NCI-H146 (cell line): ENCODE measurements around the gene RAE1.
A peak's percentile ranks its signal among the peaks of the same experiment; 100 is the strongest.

Experiments used
- DNase-seq: peaks from one replicate; lab custom pipeline; 2025; lab: John Stamatoyannopoulos, UW

Gene RAE1

DNA sequence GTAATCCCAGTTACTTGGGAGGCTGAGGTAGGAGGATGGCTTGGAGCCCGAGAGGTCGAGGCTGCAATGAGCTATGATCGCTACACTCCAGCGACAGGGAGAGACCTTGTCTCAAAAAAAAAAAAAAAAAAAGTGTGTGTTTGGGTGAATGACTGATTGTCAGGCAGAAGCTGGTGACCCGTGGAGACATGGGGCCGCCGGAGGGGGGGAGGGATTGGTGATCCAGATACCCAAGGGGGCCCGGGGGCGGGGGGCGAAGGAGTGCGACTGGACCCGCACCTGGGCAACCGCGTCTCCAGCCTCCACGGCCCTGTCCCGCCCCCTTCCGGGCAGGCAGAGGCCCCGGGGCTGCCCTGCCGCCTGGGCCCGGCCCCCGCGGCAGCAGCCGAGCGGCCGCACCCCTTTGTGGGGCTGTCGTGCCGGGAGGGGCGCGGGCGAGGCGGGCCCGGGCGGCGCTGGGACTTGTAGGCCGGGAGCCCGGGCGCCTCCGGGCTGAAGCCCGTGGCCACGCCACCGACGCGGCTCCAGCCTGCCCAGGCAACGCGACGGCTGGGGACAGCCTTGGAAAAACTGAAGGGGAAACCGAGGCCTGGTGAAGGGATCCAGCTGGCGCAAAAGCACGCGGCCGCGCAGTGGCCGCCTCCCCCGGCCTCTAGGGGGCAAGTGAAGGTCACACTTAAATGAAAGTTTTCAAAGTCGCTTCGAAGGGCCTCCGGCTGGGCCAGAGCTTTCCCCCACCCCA, 38.1 kb downstream of the RAE1 start:
- peak; percentile 91 for DNase-seq

DNA sequence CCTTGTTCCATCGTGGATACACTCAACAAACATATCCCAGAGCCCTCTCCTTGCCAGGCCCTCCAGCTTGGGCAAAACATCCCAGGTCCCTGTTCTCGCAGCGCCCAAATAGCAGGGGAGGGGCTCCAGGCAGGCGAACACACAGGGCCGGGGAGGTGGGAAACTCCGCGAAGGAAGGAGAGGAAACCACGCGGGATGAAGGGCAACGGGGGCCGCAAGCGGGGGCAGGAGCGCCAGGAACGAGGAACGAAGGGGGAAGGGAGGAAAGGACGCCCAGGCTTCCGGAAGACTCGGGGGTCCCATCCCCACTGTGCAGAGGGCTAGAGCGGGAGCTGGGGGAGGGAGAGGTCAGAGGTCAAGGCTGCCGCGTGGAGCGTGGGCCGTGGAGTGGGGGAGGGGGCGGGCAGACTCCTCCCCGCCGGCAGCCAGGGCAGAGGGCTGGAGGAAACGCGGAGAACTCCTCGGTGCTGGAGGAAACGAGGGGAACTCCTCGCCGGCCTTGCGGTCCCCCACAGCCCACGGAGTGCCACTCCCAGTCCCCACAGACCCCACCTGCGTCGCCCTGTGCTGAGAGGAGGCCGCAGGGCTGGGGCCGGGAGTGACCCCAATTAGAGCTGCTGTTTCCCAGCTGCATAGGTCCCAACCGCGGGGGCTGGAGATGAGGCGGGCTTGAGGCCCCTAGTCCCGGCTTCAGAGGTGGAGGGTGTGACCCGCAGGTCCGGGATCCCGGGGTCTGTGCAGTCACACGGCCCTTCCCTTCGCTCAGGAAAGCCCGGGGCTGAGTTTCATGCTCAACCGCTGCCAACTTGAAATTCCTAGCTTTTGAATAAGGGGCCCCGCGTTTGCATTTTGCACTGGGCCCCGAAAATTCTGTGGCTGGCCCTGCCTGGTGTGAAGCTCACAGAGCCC, 38.9 kb downstream of the RAE1 start:
- DNase-seq: no peak

DNA sequence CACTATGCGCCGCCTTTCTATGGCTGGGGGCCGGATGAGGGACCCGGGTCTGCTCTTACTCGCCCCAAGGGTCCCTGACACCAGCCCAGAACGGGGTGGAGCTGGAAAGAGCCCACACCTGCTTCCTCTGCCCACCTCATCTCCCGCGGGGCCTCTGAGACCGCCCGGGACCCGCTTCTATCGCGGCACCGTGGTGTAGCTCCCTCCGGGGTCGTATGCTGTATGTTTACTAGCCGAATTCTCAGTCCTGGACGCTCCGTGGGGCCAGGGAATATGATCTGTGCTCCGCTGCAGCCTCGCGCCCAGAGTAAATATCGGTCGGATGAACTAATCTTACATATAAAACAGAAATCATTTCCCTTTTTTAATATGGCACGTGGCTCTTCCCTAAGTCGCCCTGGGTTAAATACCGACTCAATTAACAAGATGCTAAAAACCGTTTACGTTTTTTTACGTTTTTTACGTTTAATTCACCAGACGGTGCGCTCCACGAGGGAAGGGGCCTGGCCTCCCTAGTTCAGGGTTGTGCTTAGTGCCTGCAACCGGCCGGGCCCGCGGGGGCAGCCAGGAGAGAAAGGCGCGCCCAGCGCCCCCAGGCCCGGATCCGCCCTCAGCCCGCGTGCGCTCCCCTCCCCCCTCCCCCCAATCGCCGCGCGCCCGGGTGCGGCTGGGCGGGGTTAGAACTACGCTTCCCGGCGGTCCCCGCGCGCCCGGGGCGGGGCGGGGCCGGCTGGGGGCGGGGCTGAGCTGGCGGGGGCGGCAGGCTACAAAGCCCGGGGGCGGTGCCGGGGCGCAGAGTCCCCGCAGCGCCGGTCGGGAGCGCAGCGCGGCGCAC, 39.8 kb downstream of the RAE1 start, which contains the start of gene RBM38:
Gene RBM38 (plus strand): TSS at position 793 of the 835 bp plus-strand sequence. CDS start 186 bp downstream, outside the sequence.
- peak; percentile 75 for DNase-seq

DNA sequence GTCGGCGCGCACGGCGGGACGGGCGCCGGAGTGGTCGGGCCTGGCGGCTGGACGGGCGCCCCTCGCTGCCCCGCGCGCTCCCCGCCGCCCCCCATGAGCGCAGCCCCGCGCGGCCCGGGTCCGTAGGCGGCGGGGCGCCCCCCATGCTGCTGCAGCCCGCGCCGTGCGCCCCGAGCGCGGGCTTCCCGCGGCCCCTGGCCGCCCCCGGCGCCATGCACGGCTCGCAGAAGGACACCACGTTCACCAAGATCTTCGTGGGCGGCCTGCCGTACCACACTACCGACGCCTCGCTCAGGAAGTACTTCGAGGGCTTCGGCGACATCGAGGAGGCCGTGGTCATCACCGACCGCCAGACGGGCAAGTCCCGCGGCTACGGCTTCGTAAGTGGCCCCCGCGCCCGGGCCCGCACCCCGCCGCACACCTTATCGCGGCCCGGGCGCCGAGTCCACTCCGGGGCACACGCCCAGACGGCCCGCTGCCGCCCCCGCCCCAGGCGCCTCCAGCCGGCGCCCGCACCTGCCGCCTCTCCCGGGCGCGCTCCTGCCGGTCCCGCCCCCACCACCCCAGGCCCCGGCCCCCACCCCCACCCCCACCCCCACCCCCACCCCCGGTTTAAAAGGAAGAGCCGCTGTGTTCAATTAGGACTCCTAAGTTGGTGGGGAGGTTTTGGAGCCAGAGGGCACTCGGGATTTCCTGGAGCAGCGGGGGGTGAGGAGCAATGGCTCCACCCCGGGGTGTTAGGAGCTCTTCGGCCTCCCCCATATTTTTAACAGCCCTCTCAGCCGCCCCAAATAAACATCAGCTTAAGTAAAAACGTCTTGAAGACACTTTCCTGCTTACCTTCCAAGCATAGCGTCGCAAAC, 40.6 kb downstream of the RAE1 start:
- DNase-seq: peak; percentile 64

DNA sequence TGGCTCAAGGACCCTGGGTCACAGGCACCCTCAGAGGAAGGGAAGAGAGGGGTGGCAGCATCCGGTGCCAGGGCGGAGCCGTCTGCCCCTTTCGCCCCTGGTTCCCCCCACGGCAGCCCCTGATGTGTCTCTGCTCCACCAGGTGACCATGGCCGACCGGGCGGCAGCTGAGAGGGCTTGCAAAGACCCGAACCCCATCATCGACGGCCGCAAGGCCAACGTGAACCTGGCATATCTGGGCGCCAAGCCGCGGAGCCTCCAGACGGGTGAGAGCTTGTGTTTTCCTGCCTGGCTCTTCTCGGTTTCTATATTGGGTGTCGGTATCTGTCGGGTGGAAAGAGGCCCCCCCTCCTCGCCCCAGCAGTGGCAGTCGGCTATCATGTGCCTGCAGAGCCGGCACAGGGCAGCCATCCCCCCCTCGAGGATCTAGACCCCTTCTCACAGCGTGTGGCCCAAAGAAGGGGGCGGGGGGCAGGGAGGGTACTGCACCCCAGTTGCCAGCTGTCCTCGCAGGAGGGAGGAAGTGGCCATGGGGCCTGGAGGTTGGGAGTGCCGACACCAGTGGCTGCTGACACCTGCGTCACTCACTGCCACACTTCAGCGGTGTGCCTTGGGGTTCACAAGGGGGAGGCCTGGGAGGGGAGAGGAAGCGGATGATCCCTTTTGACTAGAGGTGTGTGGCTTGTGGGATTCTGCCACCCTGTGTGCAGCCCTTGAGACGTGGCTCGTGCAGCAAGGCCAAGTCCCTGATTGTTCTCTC, 41.6 kb downstream of the RAE1 start:
- DNase-seq: no peak

DNA sequence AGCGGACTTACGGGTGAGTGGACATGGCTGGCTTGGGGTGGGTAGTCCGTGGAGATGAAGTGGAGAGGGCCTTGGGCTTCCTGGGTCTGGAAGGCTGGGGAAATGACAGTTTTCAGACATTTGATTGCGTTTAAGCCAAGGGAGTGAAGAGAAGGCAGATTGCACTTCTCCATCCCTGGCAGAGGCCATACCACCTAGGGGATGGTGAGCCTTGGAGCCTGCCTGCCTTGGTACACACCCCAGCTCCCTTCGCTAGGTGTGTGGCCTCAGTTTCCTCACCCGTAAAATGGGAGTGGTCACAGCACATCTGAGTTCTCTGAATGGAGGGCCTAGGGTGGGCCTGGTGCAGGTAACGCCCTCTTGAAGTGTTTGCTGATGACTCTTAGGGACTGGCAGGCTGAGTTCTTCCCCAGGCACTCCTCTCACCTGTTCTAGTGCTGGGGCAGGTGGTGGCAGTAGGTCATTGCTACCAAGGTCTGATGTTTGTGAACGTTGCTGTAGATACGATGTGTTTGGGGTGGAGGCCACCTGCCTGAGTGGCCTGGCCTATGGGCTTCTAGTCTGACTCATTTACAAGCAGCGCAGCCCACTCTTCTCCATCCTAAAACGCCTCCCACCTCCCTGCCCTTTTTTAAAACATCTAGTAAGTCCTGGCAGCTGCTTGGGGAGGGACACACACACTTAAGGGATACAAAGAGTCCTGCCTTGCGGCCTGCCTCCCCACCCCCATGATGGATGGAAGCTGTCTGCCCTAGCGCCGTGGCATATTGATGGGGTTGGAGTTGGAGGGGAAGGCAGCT, 42.5 kb downstream of the RAE1 start:
- peak; percentile 38 for DNase-seq

DNA sequence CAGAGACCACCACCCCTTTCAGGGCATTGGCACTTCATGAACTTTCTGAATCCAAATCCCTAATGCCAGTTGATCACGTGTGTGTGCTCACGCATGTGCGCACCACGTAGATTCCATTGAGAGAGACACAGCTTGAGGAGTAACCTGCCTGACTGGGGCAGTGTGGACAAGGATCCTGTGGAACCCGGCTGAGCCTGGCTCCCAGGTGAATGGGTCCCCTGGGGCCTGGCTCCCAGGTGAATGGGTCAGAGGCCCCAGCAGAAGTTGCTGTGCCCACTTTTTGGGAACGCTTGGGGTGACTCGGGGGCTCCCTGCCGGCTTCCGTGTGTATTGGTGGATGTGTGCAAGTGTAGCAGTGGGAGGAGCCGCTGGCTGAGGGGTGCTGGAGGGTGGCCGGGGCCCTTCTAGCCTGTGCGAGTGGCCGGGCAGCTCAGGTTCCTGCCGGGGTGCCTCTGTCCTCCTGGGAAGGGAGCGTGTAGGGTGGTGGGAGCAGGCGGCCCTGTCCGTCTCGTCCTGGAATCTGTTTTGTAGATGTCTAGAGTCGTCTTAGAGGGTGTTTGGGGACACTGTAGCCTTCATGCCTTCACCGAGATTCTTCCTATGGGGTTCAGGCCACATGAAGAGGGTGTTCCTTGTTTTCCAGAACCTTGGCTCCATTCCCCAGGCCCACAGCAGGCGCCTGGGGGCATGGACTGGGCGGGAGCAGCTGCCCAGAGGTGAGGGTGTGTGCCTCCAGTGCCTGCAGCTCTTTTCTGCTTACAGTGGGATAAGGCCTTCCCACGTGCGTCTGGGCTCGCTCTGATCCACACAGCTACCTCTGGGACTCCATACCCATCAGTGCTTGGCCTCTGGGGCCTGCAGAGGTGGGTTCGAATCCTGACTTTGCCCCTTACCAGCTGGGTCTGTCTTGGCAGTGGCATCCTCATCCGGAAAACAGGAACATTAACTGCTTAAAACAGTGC, 43.3 kb downstream of the RAE1 start:
- DNase-seq: no peak

DNA sequence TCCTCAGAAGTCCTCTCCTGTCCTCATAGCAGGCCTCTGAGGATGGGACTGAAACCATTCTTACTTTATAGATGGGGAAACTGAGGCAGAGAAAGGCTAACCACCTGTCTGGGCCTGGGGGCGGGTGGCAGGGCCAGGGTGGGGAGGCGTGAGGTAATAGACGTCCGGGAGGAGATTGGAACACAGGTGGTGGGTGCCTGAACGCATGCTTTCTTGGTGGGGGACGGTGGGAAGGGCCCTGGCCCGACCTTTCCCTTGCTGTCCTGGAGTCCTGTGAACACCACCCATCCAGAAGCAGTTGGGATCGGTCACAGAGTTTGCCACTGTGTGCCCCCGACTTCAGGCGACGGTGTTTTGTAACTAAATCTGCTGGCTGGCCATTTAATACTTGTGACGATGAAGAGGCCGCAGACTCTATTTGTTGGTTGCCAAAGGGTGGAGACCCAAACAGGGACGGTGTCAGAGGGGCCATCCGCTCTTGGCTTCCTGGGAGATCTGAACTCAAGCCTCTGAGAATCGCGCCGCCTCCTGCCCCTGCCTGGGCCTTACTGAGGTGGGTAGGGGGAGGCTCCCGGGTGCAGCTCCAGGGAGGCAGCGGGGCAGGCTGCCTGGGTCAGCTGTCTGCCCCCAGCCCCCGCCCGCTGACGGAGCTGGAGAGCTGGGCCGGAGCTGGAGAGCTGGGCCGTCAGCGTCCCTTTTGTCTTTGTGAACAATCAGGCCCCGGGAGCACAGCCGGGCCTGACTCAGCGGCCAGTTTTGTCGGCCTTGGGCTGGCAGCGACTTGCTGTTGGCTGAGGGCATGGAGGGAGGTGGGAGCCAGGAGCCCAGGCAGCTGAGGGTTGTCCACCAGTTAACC, 44.3 kb downstream of the RAE1 start:
- DNase-seq: no peak

DNA sequence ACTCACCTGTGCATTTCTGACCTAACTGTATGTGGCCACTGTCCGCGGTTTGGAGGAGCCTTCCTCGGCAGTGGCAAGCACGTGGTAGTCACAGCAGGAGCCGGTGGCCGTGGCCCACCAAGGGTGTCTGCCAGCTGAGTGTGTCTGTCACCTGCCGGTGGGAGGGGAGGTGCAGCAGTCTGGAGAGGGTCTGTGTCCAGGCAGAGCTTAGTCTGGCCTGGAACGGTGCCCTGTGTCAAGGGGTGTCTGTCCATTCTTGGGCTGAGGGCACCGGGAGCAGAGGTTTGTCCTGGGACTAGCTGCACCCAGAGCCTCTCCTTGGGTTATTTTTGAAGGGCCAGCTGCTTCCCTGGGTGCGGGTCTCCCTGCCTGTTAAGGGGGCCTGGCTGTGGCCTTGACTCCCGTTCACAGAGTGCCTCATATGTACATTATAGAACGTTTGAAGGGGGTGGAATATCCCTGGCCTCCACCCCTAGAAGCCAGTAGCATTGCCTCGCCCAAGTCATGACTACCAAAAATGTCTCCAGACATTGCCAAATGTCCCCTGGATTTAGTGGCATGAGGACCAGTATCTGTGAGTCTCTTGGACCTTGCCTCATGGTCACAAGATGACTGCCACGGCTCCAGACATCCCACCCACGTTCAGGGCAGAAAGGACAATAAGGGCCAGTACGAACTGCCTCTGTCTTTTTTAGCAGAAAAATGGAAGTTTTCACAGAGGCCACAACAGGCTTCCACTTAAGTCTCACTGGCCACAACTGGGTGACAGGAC, 45.3 kb downstream of the RAE1 start:
- no peak for DNase-seq

DNA sequence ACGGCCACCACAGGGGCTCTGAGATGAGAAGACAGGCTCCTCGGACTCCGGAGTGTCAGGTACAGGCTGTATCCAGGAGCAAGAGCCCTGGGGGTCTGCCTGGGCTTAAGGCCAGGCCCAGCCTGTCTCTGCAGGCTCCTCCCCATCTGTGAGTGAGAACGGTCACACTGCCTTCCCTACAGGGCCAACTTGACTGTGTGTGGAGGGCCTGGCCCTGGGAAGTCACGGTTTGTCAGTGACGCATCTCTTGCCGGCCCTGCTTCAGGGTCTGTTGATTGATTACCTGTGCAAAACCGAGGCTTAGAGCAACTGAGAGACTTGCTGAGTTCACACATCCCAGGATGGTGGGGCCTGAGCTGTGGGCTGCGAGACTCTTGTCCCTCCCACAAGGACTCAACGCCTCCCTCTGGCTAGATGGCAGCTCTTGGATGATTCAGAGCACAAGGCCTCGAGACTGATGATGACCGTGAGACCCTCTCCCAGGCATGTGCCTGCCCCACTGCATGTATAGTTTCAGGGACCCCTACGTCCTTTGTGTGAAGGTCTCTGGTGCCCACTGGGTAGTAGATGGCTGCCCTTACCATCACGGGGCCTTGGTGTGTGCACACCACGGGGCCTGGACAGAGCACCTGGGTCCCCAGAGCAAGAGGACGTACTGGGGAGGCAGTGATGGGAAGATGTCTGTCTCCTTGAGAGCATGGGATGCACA, 46.1 kb downstream of the RAE1 start:
- no peak for DNase-seq

DNA sequence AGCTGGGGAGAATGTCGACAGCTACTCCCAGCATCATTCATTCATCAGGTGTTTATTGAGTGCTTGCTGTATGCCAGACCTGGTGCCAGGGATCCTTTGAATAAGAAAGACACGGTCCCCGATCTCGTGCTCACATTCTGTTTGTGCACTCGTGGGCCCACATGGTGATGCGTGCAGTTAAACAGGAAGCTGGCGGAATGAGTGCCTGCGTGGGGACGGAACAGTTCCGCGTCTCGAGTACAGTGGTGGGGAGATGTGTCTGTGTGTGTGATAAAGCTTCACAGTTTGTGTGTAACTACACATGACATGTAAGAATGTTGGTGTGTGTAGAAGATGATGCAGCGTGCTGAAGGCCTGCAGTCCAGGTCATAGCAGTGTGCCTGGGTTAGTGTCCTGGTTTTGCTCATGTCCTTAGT, 46.6 kb downstream of the RAE1 start:
- no peak for DNase-seq

DNA sequence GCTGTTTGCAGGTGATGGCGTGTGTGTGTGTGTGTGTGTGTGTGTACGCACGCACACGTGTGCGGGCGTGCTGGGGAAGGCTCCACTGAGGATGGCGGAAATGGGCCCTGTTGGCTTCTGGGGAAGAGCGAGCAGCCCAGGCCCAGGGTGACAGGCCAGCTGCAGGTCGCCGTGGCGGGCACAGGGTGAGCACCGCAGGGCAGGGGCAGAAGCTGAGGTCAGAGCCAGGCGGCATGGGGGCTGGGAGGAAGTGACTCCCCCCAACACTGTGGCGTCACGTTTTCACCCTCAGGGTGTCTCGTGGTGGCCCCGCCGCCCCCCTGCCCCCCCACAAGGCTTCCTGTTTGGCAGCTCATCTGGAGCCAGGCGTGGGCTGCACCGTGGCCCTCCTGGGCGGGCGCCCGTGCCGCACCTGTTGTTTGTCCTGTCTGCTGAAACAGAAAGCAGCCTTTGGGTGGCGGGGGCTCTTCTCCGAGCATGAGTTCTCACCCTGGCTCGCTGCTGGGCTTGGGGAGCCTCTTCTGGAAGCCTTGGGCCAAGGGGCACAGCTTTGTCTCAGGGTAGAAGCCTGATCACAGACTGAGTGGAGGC, 47.3 kb downstream of the RAE1 start:
- DNase-seq: peak; percentile 54

DNA sequence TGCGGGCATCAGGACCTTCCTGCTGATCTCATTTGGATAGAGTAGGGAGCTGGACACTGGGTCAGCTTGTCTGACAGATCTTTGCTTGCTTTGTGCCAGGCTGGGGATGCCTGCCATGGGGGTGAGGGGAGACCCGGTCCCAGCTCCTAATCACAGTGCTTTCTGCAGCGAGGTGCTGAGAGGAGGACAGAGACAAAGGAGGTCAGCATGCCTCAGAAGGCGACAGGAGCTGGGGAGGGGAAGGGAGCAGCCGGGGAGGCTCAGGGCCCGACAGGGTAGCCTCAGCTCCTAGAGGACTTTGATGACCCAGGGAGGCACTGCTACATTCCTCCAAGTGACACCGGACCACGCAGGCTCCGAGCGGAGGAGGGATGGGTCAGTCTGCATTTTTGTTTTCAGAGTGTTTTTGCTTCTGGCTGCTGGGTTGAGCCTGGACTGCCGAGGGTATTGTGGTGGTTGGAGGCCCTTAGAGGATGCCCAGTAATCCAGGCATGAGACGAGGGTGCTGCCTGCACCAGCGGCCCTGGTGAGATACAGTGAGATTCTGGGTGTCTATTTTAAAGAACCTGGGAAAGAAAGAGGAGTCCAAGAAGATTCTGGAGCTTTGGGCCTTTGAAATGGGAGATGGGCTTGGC, 48.0 kb downstream of the RAE1 start:
- DNase-seq: no peak

DNA sequence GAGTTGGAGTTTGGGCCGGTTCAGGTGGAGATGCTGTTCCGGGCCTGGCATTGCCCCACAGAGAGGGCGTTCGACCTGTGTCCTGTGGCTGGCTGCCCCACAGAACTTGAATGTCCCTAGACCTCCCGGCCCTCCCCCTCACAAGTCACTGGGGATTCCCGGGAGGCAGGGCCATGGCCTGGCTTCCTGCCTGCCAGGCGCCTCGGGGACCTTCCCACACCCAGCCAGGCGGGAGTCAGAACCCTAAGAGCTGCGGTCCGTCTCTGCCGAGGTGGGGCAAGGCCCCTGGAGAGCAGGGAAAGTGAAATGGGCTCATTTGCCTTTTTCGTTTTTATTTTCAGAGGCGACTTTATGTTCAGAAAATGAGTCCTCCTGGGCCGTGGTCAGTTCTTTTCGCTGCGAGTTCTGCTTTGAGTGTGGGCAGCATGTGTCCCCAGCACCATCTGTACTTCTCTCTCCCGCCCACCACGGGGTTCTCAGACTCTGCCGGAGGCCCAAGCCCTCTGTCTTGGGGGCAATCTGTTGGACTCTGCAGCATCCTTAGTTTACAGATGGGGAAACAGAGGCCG, 48.6 kb downstream of the RAE1 start:
- DNase-seq: no peak

DNA sequence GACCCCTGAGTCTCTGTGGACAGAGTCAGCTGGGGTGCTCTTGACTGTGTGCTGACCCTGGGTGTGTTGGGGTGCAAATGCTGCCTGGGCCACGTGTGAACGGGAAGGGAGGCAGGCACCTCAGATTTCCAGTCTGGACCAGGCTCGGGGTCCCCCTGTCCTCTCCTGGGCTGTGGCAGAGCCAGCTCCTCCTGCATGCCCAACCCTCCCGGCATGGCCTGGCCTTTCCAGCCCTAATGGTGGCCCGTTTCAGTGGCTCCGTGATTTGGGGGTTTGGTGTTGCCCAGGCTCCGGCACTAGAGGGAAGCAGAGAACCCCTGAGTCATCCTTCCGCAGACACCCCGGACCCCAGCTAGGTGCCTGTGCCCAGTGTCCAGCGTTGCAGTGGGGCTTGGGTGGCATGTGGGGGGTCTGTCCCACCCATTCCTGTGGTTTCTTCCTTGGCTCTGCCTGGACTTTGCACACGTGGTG, 49.2 kb downstream of the RAE1 start:
- no peak for DNase-seq
